Measurements from ENCODE around the gene UBXN2A.
"Not testable (repeated sequence)": the region's sequence is repeated elsewhere in the genome, so short reads cannot be mapped to it uniquely, and the experiment has no call there.

Gene UBXN2A

DNA sequence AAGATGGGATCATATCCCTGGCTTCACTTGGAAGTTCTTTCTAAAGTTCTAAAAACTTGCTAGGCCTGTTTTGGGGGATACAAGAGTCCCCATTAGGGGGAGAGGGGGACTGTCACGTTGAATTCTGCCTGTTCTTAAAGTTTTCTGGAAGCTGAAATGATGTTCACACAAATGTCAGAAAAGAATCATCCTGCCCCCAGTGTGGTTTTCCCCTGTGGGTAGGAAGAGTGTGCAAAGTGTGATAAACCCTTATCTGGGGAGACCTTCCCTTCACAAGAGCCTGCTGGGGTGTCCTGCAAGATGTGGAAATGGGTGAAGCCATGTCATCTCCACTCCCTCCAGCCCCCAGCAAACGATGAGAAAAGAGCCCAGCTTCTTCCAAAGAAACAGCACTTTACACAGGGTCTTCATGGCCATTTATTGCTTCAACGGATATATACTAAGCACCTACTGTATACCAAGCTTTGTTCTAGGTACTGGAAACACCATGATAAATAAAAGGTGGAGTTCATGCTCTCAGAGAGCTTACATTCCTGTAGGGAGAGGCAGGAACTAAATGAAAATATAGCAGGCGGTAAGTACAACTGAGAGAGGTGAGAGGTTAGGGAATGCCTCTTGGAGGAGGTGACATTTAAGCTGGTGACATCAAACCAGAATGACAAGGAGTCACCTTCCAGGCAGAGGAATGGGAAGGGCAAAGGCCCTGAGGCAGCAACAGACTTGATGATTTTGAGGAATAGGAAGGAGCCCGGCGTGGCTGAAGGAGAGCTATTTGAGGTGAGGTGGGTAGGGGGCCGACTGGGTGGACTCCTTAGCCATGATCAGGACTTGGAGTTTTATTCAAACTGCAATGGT is 71.2 kb downstream of the UBXN2A start:
- H3K36me3 ChIP-seq, result no peaks in the 10 kb centered on the region

DNA sequence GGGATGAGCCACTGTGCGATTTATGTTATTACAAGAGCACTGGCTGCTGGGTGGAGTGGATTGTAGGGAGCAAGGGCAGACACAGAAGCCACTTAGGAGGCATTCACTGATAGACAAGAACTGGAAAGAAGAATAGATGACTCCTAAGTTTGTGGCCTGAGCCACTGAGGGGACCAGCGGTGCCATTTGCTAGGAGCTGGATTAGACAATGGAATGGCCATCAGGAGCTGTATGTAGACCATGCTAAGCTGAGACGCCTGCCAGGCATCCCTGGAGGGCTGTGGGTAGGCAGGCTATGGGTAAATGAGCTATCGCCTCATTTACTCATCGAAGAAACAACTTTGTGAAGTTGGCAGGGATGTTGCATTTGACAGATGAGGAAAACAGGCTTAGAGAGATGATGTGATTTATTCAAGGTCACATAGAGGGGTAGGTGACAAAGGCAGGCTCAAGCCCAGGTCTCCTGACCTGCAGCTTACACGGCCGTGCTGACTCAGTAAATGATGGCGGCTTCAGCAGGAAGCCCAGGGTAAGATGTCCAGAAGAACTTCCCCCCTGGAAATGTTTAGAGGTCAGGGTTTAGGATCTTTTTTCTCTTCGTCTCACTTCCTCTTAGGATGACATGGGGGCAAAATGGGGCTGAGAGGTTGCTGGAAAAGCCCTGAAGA is 72.4 kb downstream of the UBXN2A start:
- Histone ChIP-seq H3K4me1 (ENCODE audit: control insufficient read depth in 1 of 2, insufficient read depth in 1 of 2, low read depth in 1 of 2, low read length in 1 of 2) (peaks cover 5 to 11% of the 10 kb centered on the region in 2 experiments), H3K9me3 (no peaks in the 10 kb centered on the region), H3K36me3 (no peaks in the 10 kb centered on the region), H3K27me3 (peaks cover 59% of the 10 kb centered on the region), H3K4me3 (ENCODE audit: low read depth in 1 of 2, low read length in 1 of 2) (no peak overlapping the region), H3K27ac (no peak overlapping the region)
- TF ChIP-seq, protein P1, sequence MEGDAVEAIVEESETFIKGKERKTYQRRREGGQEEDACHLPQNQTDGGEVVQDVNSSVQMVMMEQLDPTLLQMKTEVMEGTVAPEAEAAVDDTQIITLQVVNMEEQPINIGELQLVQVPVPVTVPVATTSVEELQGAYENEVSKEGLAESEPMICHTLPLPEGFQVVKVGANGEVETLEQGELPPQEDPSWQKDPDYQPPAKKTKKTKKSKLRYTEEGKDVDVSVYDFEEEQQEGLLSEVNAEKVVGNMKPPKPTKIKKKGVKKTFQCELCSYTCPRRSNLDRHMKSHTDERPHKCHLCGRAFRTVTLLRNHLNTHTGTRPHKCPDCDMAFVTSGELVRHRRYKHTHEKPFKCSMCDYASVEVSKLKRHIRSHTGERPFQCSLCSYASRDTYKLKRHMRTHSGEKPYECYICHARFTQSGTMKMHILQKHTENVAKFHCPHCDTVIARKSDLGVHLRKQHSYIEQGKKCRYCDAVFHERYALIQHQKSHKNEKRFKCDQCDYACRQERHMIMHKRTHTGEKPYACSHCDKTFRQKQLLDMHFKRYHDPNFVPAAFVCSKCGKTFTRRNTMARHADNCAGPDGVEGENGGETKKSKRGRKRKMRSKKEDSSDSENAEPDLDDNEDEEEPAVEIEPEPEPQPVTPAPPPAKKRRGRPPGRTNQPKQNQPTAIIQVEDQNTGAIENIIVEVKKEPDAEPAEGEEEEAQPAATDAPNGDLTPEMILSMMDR (IDR thresholded peaks at IDR 0.05), result no peak

More for the DNA sequence above, 71.2 kb downstream of the UBXN2A start:
- no peak overlapping the region for H3K27ac ChIP-seq
- peaks cover 66% of the 10 kb centered on the region for H3K27me3 ChIP-seq
- H3K9me3 ChIP-seq, result no peaks in the 10 kb centered on the region
- H3K4me3 ChIP-seq (ENCODE audit: low read depth in 1 of 2, low read length in 1 of 2), result no peak overlapping the region
- TF ChIP-seq, protein P1 (IDR thresholded peaks at IDR 0.05), result no peak
- H3K4me1 ChIP-seq (ENCODE audit: control insufficient read depth in 1 of 2, insufficient read depth in 1 of 2, low read depth in 1 of 2, low read length in 1 of 2), result peaks cover 5 to 11% of the 10 kb centered on the region in 2 experiments

DNA sequence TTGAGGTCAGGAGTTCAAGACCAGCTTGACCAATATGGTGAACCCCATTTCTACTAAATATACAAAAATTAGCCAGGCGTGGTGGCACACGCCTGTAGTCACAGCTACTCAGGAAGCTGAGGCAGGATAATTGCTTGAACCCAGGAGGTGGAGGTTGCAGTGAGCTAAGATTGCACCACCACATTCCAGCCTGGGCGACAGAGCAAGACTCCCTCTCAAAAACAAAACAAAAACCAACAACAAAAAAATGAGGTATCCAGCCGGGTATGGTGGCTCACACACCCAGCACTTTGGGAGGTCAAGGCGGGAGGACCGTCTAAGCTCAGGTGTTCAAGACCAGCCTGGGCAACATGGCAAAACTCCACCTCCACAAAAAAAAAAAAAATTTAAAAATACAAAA is 74.6 kb downstream of the UBXN2A start:
- H3K27ac ChIP-seq; H3K4me3 ChIP-seq (ENCODE audit: low read depth in 1 of 2, low read length in 1 of 2); H3K36me3 ChIP-seq; H3K4me1 ChIP-seq (ENCODE audit: control insufficient read depth in 1 of 2, insufficient read depth in 1 of 2, low read depth in 1 of 2, low read length in 1 of 2); H3K9me3 ChIP-seq: not testable (repeated sequence)
- H3K27me3 ChIP-seq, result peaks cover 36% of the 10 kb centered on the region

DNA sequence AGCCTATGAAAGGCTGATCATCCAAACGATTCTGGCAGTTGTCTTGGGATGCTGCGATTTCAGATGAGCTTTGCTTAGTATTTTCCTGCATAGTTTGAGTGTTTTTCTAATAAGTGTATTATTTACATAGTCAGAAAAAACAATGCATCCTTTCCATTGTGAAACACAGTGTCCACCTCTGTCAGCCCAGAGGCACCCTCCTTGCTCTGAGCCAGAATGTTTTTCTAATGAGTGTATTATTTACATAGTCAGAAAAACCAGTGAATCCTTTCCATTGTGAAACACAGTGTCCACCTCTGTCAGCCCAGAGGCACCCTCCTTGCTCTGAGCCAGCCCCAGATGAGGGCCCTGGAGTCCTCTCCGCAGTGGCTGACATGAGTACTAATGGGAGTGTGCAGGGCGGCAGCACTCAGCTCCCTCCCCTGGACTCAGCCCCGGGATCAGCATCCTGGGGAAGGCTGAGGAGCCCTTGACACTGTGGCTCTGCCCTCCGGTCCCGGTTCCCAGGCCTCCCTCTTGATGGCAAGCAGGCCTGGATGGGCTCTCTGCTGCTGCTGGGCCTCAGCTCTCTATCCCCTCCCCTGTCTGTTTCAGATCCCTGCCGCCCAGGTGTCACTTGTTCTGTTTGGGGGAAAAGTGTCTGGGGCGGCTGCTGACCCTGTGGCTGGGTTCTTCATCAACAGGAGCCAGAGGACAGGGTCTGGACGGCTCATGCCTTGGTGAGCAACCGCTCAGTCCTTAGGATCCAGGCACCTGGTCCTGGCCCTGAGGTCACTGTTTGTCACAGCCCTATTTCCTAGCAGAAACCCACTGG is 75.5 kb downstream of the UBXN2A start:
- Histone ChIP-seq H3K4me1 (ENCODE audit: control insufficient read depth in 1 of 2, insufficient read depth in 1 of 2, low read depth in 1 of 2, low read length in 1 of 2) (no peaks in the 10 kb centered on the region), H3K27me3 (peaks cover 28% of the 10 kb centered on the region), H3K36me3 (no peaks in the 10 kb centered on the region), H3K27ac (no peak overlapping the region), H3K9me3 (no peaks in the 10 kb centered on the region), H3K4me3 (ENCODE audit: low read depth in 1 of 2, low read length in 1 of 2) (no peak overlapping the region)
- TF ChIP-seq, protein P1 (IDR thresholded peaks at IDR 0.05), result no peak

DNA sequence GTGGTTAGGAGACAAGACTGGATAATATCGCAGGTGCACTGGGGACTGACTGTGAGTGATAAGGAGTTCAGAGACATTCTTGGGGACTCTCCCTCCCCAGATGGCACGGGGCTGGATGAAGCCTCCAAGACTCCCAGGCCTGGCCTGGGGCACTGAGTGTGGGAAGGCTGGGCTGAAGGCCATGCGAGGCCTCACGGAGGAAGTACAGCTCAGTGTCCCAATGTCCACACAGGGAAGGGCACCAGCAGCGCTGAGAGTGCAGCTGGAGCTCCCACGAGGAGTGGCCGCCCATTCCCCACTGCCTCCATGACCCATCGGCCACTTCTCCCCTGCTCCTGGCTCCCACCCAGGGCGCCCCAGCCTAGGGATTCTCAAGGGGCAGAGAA is 76.1 kb downstream of the UBXN2A start:
- Histone ChIP-seq H3K4me3 (ENCODE audit: low read depth in 1 of 2, low read length in 1 of 2) (no peak overlapping the region), H3K27me3 (peaks cover 22% of the 10 kb centered on the region), H3K9me3 (no peaks in the 10 kb centered on the region), H3K36me3 (no peaks in the 10 kb centered on the region), H3K27ac (no peak overlapping the region), H3K4me1 (ENCODE audit: control insufficient read depth in 1 of 2, insufficient read depth in 1 of 2, low read depth in 1 of 2, low read length in 1 of 2) (no peaks in the 10 kb centered on the region)
- TF ChIP-seq, protein P1 (IDR thresholded peaks at IDR 0.05), result no peak
